COR-L47 (cell line): ENCODE data around the gene JAG1.
"Not testable (repeated sequence)": the region's sequence is repeated elsewhere in the genome, so short reads cannot be mapped to it uniquely, and the experiment has no call there.

Source experiments
- DNase-seq: peaks from one replicate; lab custom pipeline; 2025; lab: John Stamatoyannopoulos, UW

Gene JAG1

DNA sequence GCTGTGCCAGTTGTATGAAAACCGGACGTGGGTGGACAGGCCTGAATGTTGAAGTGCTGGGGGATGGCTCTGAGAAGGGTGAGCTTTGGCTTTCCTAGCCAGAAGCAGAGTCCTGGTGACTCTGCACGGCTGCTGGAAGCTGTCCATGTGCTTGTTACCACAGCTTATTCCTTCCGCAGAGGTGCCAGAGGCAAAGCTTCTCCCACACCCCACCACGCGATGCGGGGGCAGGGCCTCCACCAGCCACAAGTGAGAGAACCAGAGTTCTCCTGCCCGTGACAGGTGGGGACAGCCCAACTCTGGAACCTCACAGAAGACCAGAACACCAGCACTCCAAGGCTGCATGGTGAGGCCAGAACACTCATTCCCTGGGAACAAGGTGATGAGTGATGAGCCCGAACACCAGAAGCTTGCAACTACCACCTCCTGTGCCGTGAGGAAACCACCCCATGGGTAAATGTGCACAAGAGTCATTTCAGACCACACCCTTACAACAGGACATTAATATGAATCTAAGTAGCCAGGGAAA, 36.7 kb downstream of the JAG1 start:
- no peak for DNase-seq

DNA sequence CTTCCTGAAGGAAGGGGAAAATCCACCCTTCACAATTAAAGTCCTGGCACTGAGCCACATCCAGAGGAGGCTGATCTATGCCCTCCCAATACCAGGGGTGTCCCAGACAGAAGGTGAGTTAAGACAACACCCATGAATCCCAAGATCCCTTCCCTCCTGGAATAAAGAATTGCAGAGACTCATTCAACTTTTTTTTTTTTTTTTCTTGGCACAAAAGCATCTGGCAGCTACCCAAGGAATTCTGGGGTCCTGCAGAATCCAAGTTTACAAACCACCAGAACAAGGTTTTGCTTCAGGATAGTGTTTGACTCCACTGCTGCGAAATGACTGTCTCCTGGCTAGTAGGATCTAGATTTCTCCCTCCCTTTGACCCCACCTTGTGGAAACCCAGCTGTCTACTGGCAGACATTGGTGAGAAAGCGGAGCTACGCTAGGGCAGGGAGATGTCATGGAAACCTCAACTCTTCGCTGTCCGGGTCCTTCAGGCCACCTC, 37.4 kb downstream of the JAG1 start:
- no peak for DNase-seq

DNA sequence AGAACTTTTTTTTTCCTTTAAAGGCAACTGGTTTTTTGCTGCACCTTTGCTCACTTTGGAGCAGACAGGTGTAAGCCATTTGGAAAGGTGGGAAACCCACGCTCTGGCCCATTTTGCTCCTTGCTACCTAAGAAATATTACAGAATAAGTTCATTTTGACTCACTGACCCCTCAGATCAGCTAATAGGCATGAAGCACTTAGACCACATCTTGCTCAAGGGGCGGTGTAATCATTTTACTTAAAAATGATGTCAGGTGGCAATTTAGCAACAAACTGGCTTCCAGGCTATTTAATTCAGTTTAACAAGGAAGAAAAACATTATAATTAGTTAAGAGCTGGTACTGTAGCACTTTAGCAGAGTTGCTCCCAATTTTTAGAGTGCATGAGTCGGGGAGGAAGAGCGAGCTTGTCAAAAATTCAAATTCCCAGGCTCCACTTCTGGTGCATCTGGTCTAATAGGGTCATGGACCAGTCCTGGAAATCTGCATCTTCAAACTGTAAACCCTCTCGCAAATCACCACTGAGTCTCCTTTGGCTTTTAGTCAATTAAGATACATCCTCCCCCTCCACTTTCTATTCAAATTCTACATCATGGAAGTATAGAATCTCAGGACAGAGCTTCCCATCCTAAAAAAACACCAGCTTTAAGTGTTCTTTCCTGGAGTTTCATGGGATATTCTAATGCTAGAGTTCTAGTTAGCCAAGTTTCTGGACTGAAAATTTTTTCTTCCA, 38.2 kb downstream of the JAG1 start:
- no peak for DNase-seq

DNA sequence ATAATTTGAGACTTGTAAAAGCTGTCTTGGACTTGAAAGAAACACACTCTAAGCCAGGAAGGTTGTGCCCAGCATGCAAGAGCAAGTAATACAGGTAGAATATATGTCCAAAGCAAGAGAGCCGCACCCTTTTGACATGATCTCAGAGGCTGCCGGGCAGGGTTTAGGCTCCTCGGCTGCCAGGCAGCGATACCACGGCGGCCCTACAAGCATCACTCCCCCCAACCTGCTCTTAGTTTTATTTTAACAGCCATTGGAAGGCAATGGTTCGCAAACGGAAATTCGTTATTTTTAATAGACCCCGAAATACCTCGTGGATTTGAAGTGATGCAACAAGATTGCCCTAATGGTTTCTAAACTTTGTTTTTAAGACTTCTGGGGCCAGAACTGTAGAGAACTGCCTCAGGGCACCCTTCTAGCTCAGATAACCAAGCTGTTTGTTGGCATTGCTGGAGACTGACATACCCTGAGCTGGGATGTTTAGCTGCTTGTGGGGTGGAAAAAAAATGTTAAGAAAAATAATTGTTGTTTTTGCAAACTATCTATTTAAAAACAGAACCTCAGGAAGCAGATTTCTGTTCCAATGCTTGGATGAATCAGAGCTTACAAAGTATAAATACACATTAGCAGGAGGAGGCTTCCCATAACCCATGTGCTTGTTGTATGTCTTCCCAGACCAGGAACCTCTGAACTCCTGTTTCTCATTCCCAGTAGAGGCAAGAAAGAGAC, 39.0 kb downstream of the JAG1 start:
- no peak for DNase-seq

DNA sequence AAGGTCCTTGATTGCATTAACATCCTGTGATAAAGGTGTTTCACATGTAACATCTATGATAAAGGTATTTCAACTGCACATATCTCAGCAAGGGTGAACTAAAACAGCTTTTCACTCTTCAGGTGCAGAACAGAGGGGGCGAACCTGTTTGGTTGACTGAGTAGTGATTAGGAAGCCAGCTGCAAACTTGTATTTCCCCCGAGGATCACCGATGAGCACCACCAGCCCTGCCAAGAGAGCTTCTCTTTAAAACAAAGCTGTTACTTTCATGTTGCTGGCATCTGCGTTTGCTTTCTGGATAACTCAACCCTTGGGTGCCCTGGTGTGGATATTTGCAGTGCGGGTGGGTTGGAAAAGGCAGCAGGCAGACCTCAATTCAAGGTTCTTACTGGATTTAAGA, 39.6 kb downstream of the JAG1 start:
- no peak for DNase-seq

DNA sequence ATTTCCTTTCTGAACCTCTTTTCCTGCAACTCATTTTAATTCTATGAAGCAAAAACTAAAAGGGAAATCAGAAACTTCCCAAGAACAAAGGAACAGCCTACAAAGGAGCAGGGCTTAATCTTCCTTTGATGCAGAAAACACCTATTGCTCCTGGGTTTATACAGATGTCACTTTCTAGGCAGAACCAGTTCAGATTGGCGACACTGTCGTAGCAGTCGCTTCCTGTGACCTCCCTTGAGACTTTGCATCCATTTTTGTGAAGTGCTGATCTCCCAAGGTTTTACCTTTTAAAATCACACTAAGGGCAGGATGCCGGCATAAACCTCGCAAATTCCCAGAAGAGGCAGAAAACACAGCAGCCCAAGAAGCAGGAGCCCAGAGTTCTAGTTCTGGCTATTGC, 40.1 kb downstream of the JAG1 start:
- no peak for DNase-seq

DNA sequence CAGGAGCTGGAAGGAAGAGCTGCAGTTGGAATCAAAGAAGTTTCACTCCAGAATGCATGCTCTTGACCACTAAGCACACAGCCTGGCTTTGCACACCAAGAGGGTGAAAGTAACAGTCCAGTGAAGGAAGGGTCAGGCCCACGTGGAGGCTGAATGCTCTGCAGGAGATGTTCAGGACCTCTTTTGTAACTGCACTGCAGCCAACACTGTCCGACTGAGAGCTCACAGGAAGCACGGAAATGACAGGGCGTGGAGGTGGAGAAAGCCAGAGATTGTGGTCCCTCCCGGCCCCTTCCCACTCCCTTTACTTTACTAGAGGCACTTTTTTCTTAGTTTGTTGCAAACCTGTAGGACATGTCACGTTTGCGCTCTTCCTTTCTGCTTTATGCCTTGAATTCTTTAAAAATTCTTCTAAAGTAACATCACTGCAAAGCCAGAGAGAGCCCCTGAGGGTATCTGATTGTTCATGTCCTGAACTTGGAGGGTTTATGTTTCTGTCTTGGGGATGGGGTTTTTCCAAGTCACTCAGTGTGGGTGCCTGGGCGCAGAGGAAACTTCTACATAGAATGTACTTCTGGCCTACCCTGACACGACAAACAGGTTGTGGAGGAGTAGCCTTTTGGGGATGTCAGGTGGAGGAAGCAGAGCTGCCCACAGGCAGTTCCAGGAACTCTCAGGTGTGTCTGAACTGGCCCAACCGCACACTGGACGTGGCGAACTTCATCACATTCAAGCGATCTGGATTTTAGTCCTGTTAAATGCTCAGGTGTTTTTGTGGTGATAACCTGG, 40.9 kb downstream of the JAG1 start:
- no peak for DNase-seq

DNA sequence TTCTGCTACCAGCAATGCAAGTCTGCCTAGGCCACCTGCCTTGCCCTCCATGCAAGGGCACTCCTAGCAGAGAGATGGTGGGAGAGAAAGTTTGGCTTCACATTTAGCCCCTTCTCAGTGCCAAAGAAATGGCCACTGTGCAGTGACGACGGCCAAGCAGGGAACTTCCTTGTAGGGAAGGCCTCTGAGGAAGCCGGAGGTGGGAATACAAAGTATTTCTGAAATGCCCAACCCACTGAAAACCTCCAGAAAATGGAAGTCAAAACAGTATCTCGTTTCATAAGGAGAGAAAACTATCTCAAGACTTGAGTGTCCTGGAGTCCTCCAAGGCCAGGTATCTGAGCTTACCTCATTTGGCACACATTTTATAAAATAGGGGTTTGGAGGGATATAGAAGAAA, 42.7 kb downstream of the JAG1 start:
- DNase-seq, result no peak

DNA sequence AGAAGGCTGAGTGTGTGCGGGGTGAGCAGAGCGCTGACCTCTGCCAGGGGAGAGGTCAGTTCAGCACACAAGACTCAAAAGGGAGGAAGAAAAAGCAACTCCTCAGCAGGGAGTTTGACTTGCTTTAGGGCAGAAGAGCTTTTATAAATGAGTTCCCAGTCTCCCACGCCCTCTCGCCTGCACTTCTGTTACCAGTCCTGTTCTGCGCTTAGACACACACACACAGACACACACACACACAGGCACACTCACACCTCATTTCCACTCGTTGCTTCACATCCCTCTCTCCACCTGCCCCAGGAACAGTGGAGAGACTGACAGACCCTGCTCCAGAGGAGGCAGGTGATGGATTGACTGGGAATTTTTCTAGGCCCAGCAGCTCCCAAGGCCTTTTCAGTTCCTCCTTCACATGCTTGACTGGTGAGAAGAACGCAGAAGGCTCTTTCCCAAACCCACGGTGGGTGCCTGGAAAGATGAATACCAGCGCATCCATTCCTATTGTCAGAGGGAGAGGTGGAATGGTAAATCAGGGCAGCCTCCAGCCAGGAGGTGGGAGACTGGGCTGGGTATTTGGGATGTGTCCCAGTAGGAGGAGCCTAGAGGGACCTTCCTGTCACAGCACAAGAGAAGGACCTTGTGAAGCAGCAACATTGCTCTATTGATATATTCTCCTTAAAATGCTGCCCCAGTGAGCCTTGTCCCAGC, 43.7 kb downstream of the JAG1 start:
- no peak for DNase-seq

DNA sequence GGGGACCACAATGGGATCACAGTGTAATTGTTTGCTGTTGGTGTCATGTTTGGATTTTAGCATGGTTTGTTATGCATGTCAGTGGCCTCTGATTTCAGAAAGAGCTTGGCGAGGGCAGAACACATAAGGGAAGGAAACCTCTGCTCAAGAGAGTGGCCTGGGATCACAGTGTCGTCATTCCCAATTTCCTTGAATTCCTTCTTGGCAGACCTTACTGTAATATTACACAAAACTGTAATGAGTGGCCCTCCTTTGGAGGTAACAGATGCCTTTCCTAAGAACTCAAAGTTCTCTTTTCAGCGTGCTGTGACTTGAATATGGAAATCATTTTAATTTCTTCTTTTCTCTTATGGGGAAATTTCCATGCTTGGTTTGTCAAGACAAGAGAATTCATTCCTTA, 46.9 kb downstream of the JAG1 start:
- no peak for DNase-seq

DNA sequence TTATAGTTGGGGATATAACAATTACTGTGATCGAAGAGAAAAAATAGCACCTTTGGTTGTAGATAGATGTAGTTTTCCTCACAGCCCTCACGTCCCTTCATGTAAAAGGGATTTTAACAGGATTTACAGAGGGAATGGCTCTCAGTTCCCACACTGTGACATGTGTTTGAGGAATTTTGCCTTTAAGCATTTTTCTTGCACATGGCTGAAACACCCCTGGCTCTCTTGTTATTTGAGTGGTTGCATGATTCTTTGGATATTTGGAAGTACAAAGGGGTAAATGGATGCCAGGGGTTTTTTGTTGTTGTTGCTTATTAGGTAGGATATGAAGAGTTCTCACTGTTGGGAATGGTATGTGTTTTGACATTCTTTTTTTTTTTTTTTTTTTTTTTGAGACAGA, 48.2 kb downstream of the JAG1 start:
- no peak for DNase-seq

DNA sequence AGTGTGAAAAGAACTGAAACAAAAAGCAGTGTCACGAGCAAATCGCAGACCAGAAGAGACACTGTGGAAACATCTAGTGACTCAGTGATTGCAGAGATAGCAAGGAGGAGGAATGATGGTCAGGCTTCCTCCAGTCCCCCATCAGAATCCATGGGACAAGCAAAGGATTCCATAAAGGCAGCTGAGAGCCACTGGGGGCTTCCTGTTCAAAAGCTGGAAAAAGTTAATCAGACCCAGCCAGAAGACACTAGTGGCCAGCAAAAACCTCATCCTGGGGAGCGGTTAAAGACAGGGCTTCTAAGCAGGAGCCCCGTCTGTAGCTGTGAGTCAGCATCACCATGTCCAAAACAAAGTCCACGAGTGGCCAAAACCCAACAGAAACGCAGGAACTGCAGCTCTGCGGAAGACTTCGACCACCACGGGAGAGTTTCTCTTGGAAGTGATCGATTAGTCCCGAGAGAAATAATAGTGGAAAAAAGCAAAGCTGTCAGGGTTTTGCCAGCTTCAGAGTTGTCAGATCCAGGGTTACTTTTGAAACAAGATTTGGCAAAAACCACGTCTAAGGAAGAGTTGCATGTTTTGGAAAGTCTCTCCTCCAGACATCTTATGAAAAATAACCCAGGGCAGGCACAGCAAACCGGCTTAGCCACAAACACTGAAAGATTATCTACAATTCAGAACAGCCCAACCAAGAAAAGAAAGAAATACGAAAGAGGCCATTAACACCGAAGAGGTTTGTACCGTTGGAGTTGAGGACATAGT, 51.0 kb downstream of the JAG1 start:
- DNase-seq, result no peak

DNA sequence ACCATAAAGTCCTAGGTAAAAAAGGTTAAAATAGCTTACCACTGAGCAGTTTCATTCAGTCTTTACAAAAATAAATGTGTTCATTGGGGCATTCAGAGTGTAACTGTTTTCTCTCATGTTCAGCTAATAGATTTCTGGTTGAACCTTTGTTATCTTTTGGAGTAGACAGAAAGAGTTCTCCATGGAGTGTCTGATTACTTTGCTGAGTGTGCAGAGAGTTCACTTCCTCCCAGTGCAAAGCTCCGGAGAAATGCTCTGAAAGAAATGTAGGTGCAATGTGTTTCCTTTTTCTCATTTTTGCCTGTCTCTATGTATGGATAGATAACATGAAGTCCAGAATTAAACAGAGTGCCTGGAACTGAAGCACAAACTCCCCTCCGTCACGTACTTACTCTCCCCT, 52.6 kb downstream of the JAG1 start:
- no peak for DNase-seq

DNA sequence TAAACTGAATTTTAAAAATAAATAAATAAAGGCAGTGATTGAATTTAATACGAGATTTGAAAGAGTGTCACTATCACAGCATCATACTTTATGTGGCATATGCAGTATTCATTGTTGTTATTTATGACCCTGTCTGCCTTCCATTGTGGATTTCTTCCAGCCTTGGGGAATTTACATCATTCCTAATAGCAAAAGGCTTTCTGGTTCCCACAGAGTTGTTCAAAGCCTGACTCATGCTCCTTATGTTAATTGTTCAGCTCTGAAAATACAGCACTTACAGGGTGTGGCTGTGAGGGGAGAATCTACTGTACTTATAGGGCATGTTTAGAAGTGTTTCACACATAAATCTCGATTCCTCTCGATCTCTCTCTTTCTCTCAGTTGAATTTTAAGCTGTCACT, 54.4 kb downstream of the JAG1 start:
- DNase-seq, result no peak

DNA sequence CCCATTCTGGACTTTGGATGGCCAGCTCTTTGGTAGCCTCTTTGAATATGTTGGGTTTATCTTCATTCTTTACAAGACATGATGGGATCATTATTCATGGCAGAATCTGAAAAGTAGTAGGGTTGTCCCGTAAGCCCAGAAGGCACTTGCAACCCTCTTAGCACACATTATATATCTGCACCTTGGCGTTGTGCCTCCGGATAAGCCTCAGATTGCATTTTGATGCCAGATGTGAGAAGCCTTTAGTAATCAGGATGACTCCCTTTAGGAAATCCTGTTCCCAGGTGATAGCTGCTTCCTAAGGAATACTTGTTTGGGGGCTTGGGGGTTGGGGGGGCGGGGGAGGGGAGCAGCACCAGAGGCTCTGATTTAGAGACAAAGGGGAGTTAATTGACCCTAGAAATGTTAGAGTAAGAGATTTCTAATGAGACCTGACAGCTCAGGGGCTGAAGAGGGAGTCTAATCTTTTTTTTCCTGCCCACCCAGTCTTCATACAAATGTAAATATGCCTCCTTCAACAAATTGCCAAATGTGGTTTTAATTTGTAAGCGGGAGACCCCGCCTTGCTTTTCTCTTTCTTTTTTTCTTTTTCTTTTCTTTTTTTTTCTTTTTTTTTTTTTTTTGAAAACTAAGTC, 55.1 kb downstream of the JAG1 start:
- DNase-seq, result no peak

DNA sequence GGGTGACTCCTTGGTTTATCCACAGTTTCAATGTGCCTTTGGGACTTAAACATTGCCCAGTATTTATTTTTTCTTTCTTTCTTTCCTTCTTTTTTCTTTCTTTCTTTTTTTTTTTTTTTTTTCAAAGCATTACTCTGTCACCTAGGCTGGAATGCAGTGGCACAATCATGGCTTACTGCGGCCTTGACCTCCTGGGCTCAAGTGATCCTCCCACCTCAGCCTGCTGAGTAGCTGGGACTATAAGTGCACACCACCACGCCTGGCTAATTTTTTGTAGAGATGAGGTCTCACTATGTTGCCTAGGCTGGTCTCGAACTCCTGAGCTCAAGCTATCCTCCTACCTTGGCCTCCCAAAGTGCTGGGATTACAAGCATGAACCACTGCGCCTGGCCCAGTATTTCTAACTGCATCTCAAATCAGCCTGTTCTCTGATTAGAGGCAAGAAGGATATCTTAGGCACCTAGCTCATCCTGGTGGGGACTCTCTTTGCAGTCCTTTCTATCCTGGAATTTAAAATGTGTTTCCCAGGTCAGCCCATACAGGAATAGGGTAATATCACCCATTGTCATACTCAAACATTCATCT, 56.2 kb downstream of the JAG1 start:
- DNase-seq, result not testable (repeated sequence)

DNA sequence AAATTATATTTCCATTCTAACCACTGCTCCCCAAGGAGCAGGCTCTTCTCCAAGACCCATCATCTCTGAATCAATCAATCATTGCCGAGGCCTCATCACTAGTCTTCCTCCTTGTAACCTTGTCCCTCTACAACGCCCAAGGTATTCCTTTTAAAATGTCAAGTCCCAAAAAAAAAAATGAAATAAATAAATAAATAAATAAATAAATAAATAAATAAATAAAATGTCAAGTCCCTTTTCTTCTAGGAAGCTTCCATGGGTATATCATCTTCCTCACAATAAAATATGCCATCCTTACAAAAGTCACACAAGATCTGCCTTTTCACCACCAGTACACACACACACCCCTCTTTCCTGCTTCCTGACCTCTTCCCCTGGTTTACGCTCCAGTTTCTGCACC, 57.6 kb downstream of the JAG1 start:
- no peak for DNase-seq

DNA sequence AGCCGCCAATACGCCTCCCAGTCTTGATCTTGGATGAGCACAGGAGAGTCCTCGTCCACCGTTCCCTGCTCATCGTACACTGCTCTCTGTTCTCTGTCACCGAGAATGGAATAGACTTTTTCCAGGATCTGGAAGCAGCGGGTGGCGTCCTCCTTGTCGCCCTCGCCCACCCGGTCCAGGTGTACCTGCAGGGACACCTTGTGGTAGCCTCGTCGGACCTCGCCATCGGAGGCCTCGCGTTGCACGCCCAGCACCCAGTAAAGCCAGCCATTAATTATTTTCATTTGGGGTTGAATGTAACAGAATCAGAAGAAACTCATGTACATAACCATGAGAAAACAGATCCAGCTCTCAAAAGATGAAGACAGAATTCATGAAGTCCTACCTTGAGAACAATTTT, 59.9 kb downstream of the JAG1 start:
- DNase-seq, result no peak

DNA sequence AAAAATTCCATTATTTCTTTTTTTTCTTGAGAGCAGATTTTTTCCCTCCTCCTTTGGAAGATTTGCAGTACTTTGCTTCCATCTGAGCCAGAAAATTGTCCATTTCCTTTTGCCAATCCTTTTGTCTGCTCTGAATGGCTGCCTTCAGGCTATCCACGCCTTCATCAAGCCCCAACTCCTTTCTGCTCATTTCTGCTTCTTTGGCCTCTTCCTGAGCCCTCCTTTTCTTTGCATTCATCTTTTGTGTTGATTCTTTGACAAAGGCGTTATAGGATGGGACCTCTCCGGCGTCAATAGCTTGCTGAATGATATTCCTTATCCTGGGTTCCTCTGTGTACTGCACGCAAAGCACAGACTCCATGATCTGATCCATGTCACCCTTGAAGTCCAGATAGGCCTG, 60.4 kb downstream of the JAG1 start:
- not testable (repeated sequence) for DNase-seq

DNA sequence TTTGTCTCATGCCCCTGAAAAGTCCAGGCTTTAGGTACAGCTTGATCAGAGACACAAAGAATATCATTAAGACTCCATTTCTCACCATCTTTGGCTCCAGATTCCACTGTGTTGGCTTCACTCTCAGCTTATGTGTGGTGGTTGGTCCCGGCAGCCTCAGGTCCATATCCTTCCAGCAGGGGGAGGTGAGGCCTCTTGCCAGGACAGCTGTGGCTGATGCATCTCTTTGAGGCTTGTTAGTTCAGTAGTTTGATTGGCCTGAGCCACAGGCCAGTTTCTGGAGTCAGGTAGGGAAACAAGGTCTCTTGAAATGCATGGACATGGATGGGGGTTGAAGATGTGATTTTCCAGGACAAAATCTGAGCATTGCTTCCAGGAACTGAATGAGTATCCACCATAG, 62.4 kb downstream of the JAG1 start:
- DNase-seq, result no peak
